ENCODE measurements around the gene SOX18. TPM values are rescaled to one million over a fixed set of nuclear protein-coding genes. Genes with fewer than 3 reads are reported as not detected.

Gene SOX18
- total and polyA plus RNA-seq, 2 experiments from 2014 or later, result 0.21 TPM; not detected in 1

DNA sequence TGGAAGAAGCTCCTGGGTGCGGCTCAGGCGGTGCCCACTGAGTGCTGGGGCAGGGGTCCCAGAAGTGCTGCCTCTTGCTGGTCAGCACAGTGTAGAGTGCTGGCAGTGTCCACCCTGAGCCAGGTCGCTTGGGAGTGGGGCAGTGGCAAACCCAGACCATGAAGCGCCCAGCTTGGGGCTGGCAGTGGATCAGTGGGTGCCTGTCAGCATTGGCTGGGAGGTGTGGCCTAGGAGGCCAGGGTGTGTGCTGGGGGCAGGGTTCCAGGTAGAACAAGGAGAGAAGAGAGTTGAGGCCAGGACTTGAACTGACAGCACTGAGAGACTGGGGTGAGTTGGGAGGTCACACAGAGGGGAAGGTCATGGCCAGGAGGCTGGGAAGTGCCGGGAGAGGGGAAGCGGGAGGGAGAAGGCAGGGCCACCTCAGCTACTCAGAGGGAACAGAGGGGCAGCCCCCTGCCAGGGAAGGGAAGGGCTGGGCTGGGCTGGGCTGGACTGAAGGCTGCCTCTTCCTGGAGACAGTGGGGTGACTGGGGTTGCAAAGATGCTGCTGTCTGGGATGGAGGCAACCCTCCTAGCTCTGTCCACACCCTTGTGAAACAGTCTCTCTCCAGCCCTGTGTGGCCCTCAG is 17.7 kb upstream of the SOX18 start (continued):
- TF ChIP-seq EZH2 (IDR thresholded peaks at IDR 0.05; ENCODE audit: low read depth, unreplicated experiment) (no peak), EZH2phosphoT487 (IDR thresholded peaks at IDR 0.05; ENCODE audit: unreplicated experiment) (no peak), JUNB (IDR thresholded peaks at IDR 0.05; ENCODE audit: unreplicated experiment) (no peak), CREB1 (CRISPR knock-in tag; IDR thresholded peaks at IDR 0.05; ENCODE audit: low read depth) (no peak), POLR2AphosphoS5 (IDR thresholded peaks at IDR 0.05; ENCODE audit: low read depth) (no peak), ZNF331 (CRISPR knock-in tag; IDR thresholded peaks at IDR 0.05; ENCODE audit: low read depth) (no peak), NANOG (IDR thresholded peaks at IDR 0.05; ENCODE audit: borderline replicate concordance) (no peak)
- TF ChIP-seq, protein P1, sequence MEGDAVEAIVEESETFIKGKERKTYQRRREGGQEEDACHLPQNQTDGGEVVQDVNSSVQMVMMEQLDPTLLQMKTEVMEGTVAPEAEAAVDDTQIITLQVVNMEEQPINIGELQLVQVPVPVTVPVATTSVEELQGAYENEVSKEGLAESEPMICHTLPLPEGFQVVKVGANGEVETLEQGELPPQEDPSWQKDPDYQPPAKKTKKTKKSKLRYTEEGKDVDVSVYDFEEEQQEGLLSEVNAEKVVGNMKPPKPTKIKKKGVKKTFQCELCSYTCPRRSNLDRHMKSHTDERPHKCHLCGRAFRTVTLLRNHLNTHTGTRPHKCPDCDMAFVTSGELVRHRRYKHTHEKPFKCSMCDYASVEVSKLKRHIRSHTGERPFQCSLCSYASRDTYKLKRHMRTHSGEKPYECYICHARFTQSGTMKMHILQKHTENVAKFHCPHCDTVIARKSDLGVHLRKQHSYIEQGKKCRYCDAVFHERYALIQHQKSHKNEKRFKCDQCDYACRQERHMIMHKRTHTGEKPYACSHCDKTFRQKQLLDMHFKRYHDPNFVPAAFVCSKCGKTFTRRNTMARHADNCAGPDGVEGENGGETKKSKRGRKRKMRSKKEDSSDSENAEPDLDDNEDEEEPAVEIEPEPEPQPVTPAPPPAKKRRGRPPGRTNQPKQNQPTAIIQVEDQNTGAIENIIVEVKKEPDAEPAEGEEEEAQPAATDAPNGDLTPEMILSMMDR (conservative IDR thresholded peaks at IDR 0.05; ENCODE audit: low read depth in 2 of 2), result no peak
- TF ChIP-seq, protein P2, sequence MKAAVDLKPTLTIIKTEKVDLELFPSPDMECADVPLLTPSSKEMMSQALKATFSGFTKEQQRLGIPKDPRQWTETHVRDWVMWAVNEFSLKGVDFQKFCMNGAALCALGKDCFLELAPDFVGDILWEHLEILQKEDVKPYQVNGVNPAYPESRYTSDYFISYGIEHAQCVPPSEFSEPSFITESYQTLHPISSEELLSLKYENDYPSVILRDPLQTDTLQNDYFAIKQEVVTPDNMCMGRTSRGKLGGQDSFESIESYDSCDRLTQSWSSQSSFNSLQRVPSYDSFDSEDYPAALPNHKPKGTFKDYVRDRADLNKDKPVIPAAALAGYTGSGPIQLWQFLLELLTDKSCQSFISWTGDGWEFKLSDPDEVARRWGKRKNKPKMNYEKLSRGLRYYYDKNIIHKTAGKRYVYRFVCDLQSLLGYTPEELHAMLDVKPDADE (IDR thresholded peaks at IDR 0.05), result no peak
- TF ChIP-seq, protein P3, sequence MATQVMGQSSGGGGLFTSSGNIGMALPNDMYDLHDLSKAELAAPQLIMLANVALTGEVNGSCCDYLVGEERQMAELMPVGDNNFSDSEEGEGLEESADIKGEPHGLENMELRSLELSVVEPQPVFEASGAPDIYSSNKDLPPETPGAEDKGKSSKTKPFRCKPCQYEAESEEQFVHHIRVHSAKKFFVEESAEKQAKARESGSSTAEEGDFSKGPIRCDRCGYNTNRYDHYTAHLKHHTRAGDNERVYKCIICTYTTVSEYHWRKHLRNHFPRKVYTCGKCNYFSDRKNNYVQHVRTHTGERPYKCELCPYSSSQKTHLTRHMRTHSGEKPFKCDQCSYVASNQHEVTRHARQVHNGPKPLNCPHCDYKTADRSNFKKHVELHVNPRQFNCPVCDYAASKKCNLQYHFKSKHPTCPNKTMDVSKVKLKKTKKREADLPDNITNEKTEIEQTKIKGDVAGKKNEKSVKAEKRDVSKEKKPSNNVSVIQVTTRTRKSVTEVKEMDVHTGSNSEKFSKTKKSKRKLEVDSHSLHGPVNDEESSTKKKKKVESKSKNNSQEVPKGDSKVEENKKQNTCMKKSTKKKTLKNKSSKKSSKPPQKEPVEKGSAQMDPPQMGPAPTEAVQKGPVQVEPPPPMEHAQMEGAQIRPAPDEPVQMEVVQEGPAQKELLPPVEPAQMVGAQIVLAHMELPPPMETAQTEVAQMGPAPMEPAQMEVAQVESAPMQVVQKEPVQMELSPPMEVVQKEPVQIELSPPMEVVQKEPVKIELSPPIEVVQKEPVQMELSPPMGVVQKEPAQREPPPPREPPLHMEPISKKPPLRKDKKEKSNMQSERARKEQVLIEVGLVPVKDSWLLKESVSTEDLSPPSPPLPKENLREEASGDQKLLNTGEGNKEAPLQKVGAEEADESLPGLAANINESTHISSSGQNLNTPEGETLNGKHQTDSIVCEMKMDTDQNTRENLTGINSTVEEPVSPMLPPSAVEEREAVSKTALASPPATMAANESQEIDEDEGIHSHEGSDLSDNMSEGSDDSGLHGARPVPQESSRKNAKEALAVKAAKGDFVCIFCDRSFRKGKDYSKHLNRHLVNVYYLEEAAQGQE (IDR thresholded peaks at IDR 0.05; ENCODE audit: unreplicated experiment), result no peak

DNA sequence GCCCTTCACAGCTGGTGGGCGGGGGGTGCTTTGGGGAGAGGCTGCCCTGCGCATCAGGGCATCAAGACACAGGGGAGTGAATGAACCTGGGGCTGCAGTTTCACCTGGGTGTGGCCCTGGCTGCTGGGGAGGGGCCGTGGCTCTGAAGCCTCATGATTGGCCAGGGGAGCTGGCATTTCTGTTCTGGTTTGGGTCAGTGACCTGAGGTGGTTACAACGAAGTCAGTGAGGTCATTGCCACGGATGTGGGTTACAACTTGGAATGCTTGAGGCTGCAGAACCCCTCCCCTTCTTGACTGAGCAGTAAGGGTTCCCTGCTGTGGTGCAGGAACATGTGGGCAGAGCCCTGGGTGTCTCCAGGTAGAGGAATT is 16.5 kb upstream of the SOX18 start:
- Mint-ChIP-seq H3K36me3 (ENCODE audit: low read depth) (no peaks in the 10 kb centered on the region), H3K27ac (no peak overlapping the region; the same call in 1 of the 2 replicates), H3K9me3 (no peaks in the 10 kb centered on the region), H3K4me3 (peak overlapping the region; percentile 17; the same call in 1 of the 3 replicates), H3K4me1 (peaks cover 34% of the 10 kb centered on the region), H3K27me3 (ENCODE audit: insufficient read depth, low read depth, poor library complexity) (peaks cover 13% of the 10 kb centered on the region)
- H3K27me3 ChIP-seq (ENCODE audit: insufficient read depth), result no peaks in the 10 kb centered on the region
- H3K79me2 ChIP-seq (replicated peaks; ENCODE audit: insufficient read depth), result no peaks in the 10 kb centered on the region
- peaks cover 6% of the 10 kb centered on the region; the same call in 1 of the 2 replicates for H3F3A ChIP-seq (replicated peaks; ENCODE audit: low read depth)
- H3K4me1 ChIP-seq (ENCODE audit: insufficient read depth), result peaks cover 17% of the 10 kb centered on the region; the same call in 1 of the 2 replicates
- H3K36me3 ChIP-seq (ENCODE audit: insufficient read depth), result no peaks in the 10 kb centered on the region
- peak; percentile 70 for DNase-seq (ENCODE audit: low spot score)
- H4K20me1 ChIP-seq (replicated peaks; ENCODE audit: insufficient read depth), result no peaks in the 10 kb centered on the region
- no peaks in the 10 kb centered on the region for H3K9me2 ChIP-seq (ENCODE audit: insufficient read depth)
- H2AFZ ChIP-seq, result no peak overlapping the region
- H3K4me3 ChIP-seq, result no peak overlapping the region
- H3K27ac ChIP-seq (ENCODE audit: low read depth), result no peak overlapping the region
- peak; percentile 15 for ATAC-seq
- H3K4me2 ChIP-seq, result no peak overlapping the region
- TF ChIP-seq STAT1 (IDR thresholded peaks at IDR 0.05; ENCODE audit: unreplicated experiment) (no peak), ZNF331 (CRISPR knock-in tag; IDR thresholded peaks at IDR 0.05; ENCODE audit: low read depth) (no peak)
- TF ChIP-seq, protein P2 (IDR thresholded peaks at IDR 0.05), result no peak

Measured in GM23338 (cell line).